Ovary (tissue), 9 donors: ENCODE data around the gene CXCL12. TPM values are rescaled to one million over a fixed set of nuclear protein-coding genes. Genes with fewer than 3 reads are reported as not detected.

Source experiments
- DNase-seq, 5 donors: peaks; one replicate each; pipeline ENCODE4 v3.0.0-alpha.2; 2019 to 2020
- H3K27ac ChIP-seq, 2 donors: fragments of 200-600 bp; one replicate each; pipeline versions ENCODE4 v1.5.1 to v1.8.0; 2019 to 2022
- H3K27me3 ChIP-seq: fragments of 200-600 bp; one replicate; pipeline ENCODE4 v1.8.0; 2022
- H3K36me3 ChIP-seq: fragments of 200-600 bp; sonication (generic); one replicate; pipeline ENCODE4 v1.5.1; 2019
- H3K4me1 ChIP-seq: one replicate; pipeline ENCODE4 v1.8.1; 2013; ENCODE audit warnings: mild to moderate bottlenecking, moderate library complexity; ENCODE audit not compliant: insufficient read depth
- H3K4me3 ChIP-seq: fragments of 200-600 bp; sonication (generic); one replicate; pipeline ENCODE4 v1.5.1; 2017
- H3K9me3 ChIP-seq, 2 donors: fragments of 200-600 bp in 1 of 2; sonication (generic) in 1 of 2; one replicate each; pipeline versions ENCODE4 v1.5.1 to v1.8.1; 2013 to 2019; ENCODE audit warnings: mild to moderate bottlenecking in 1 of 2, moderate library complexity in 1 of 2
- EP300 ChIP-seq: sonication (generic); formaldehyde crosslinking; IDR thresholded peaks from one replicate; pipeline ENCODE4 v1.6.1; 2017; ENCODE audit warnings: antibody characterized with exemption
- POLR2A ChIP-seq: fragments of 450-650 bp; IDR thresholded peaks from one replicate; pipeline ENCODE4 v1.6.1; 2017; ENCODE audit warnings: antibody characterized with exemption, mild to moderate bottlenecking, moderate library complexity
- WGBS, 3 donors: extraction: QIAGEN DNeasy Blood & Tissue Kit in 1 of 3; methylation state at CpG; one replicate each; pipeline versions ENCODE4 v1.1.5 to v1.1.7; 2013 to 2017; 5-methylcytosine and 5-hydroxymethylcytosine counted together
- intact Hi-C, 4 donors: fragments of 100-400 bp; cut with DNase I; formaldehyde crosslinking; loops; one replicate each; pipeline versions ENCODE4 v1.11.0 to v1.15.1; 2022 to 2023
- polyA plus RNA-seq, 2 donors: library from polyadenylated mRNA; stranded (reverse); fragments of 200-250 nt in 1 of 2; fragments of 350-450 nt in 1 of 2; fragmentation: Illumina TruSeq in 1 of 2; extraction: RNeasy Lipid Tissue Mini Kit (QIAGEN cat#74804) in 1 of 2; gene quantifications; one replicate each; pipeline ENCODE4 v1.2.3, GENCODE V29; 2013 to 2014
- total RNA-seq, 7 donors: library from RNA; depleted of rRNA in 2 of 7; stranded (reverse); fragments of >200 nt in 2 of 7; fragmentation: NEBNext Ultra II Directional in 3 of 7; extraction: Animal tissue kit (Norgen Biotek cat#: 25700) in 3 of 7; gene quantifications; one replicate each; pipeline versions ENCODE4 v1.1.0 to v1.2.4, GENCODE V29; 2016 to 2023
- TF ChIP-seq, protein P1 (sequence below), 3 donors: fragments of 450-650 bp in 2 of 3; fragments of 200-600 bp in 1 of 3; IDR thresholded peaks; one replicate each; pipeline versions ENCODE4 v1.5.1 to v1.8.0; 2016 to 2022; ENCODE audit warnings: antibody characterized with exemption in 3 of 3, mild to moderate bottlenecking in 1 of 3
- donor health status: DM: no; HTN: no; CAD: no; lungs with moderate emphysema.
- donor health status: DM: no; HTN: no; CAD: no.
- donor health status: Bipolar disorder and iron deficiency.
- donor health status: DM: yes; HTN: yes; CAD: no.
- donor health status: DM: no; HTN: no; CAD: no.
- donor health status: DM: yes; HTN: yes; CAD: no.

Gene CXCL12
- total and polyA plus RNA-seq, 9 donors: 14.2 to 341 (median 106) TPM

DNA sequence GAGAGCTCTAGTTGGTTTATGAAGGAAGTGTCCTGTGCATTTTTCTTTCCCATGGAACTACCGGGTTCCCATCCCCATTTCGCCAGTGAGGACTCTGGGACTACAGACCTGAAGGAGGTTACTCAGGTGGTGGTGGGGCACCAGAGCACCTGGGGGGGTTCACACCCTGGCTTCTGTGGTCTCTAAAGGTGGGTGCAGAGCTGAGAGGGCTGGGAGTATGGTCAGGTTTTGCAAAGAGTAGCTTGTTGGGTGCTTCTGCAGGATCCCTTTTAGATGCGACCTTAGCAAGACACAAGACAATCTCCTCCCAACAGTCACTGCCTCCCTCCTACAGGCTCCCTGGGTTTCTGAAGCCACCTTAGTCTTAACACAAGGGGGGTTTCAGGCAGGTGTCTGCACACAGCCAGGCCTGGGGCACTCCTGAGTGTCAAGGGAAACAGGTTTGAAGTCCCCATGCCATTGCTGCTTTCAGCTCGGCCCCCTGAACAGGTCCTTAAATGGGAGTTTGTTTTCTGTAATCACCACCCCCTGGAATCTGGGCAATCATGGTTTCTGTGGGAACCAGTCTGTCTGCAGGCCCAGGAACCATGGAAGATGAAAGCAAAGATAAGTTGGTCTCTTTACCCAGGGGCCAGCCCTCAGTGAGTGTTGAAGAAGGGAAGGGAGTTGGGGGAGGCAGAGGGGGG, 9.9 kb upstream of the CXCL12 start:
- Histone ChIP-seq H3K4me3 (no peak overlapping the region), H3K36me3 (no peaks in the 10 kb centered on the region), H3K27ac (no peak overlapping the region), H3K9me3 (no peaks in the 10 kb centered on the region), H3K27me3 (no peaks in the 10 kb centered on the region), H3K4me1 (no peaks in the 10 kb centered on the region)
- no peak for DNase-seq
- WGBS, 3 donors: 92 to 98% (median 96%) methylated on average over 4 of the region's 4 CpGs
- intact Hi-C loops: loop anchor here in 3 of 4 donors (5.0 to 10.0 kb wide), 2 partner anchors 460 to 462 kb away; no protein-coding TSS in a partner anchor
- TF ChIP-seq, protein P1, sequence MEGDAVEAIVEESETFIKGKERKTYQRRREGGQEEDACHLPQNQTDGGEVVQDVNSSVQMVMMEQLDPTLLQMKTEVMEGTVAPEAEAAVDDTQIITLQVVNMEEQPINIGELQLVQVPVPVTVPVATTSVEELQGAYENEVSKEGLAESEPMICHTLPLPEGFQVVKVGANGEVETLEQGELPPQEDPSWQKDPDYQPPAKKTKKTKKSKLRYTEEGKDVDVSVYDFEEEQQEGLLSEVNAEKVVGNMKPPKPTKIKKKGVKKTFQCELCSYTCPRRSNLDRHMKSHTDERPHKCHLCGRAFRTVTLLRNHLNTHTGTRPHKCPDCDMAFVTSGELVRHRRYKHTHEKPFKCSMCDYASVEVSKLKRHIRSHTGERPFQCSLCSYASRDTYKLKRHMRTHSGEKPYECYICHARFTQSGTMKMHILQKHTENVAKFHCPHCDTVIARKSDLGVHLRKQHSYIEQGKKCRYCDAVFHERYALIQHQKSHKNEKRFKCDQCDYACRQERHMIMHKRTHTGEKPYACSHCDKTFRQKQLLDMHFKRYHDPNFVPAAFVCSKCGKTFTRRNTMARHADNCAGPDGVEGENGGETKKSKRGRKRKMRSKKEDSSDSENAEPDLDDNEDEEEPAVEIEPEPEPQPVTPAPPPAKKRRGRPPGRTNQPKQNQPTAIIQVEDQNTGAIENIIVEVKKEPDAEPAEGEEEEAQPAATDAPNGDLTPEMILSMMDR (IDR thresholded peaks at IDR 0.05): no peak
- no peak for TF ChIP-seq EP300
- no peak for TF ChIP-seq POLR2A

DNA sequence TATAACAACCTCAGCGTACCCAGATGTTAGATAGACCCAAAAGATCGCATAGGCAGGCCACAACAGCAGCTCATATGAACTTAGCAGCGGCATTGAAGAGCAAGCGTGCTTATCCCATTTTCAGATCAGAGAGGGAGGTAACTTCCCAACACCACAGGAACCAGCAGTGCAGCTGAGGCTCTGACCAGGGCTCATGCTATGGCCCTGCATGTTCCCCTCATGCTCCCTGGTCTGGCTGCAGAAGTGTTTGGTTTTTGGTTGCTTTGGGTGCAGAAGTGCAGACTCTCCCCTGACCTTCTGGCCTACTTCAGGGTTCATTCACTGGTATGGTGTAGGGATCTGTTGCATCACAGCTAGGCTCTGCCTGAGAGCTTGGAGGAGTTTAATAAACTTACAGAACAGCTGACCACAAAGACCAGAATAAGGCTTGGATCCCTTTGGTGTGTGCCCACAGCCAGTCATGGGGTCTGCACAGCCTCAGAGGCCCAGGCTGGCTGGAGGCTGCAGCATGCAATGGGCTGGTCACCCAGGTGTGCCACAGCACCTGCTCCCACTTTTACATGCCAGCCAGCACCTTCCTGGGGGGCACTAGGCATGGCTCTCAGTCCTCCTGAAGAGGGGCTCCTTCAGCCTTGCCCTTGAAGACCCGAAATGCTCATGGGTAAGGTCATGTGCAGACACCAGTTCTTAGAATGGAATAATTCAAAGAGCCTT, 9.1 kb upstream of the CXCL12 start:
- no peak for DNase-seq
- TF ChIP-seq, protein P1 (IDR thresholded peaks at IDR 0.05): no peak
- TF ChIP-seq POLR2A (no peak), EP300 (no peak)
- intact Hi-C loops: loop anchor here in 3 of 4 donors (5.0 to 10.0 kb wide), 2 partner anchors 461 to 463 kb away; no protein-coding TSS in a partner anchor
- Histone ChIP-seq H3K36me3 (no peaks in the 10 kb centered on the region), H3K9me3 (no peaks in the 10 kb centered on the region), H3K27me3 (no peaks in the 10 kb centered on the region), H3K4me3 (no peak overlapping the region), H3K4me1 (no peaks in the 10 kb centered on the region), H3K27ac (no peak overlapping the region)
- 96 to 98% (median 97%) methylated on average over 5 of the region's 5 CpGs for WGBS, 3 donors

DNA sequence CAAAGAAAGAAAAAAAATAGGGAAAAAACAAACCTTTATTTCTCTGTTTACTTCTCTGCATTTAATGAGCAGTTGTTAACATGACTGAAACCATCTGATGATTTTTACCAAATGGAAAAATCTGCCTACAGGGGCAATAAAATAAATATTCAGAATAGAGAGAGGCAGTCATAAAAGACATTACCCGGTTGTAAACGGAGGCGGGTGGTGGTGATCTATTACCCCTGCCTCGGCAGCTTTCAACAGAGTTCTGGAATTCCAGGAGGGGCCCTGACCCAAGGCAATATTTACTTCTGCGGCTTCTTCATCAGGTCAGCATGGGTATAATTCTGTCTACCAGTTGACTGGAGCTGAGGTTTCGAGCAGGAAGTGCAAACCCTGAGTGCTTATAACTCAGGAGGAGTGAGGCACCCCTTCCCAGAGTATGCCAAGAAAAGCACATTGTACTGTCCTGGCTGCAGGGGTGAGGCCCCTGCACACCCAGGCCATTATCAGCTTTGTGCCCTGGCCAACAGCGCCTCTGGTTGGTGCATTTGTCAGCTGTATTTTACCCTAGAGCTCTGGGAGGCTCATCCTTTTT, 8.2 kb upstream of the CXCL12 start:
- intact Hi-C loops: loop anchor here in 3 of 4 donors (5.0 to 10.0 kb wide), 2 partner anchors 462 to 464 kb away; no protein-coding TSS in a partner anchor
- Histone ChIP-seq H3K4me1 (no peaks in the 10 kb centered on the region), H3K27ac (no peak overlapping the region), H3K9me3 (no peaks in the 10 kb centered on the region), H3K36me3 (no peaks in the 10 kb centered on the region), H3K27me3 (no peaks in the 10 kb centered on the region), H3K4me3 (no peak overlapping the region)
- TF ChIP-seq POLR2A (no peak), EP300 (no peak)
- 65 to 77% (median 75%) methylated on average over 7 of the region's 7 CpGs for WGBS, 3 donors
- DNase-seq: no peak

DNA sequence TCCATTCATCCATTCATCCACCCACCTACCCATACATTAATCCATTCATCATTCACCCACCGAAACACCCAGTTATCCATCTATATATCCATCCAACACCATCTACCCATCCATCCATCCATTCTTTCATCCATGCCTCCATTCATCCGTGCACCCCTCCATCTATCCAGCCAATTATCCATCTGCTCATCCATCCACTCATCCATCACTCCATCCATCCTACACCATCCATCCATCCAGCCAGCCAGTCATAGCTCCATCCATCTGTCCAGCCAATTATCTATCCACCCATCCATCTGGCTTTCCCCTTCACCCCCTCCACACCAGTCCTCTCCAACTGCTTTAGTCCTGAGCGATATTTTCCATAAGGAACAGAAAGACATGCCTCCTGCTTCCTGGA, 7.5 kb upstream of the CXCL12 start:
- Histone ChIP-seq H3K27ac (no peak overlapping the region), H3K36me3 (no peaks in the 10 kb centered on the region), H3K4me1 (no peaks in the 10 kb centered on the region), H3K4me3 (no peak overlapping the region), H3K27me3 (no peaks in the 10 kb centered on the region), H3K9me3 (no peaks in the 10 kb centered on the region)
- intact Hi-C loops: loop anchor here in 3 of 4 donors (5.0 to 10.0 kb wide), 2 partner anchors 462 to 465 kb away; no protein-coding TSS in a partner anchor
- 78 to 96% (median 79%) methylated on average over 3 of the region's 3 CpGs for WGBS, 3 donors
- no peak for DNase-seq
- no peak for TF ChIP-seq EP300
- TF ChIP-seq, protein P1 (IDR thresholded peaks at IDR 0.05): no peak
